DND-41 (cell line): Measurements from ENCODE around the gene MMP25.

Experiments
- EZH2 ChIP-seq: IDR thresholded peaks from 3 replicates; pipeline ENCODE4 v1.6.1; 2012; ENCODE audit warnings: borderline replicate concordance, low read depth, mild to moderate bottlenecking, moderate library complexity, low read length, inconsistent platforms; ENCODE audit not compliant: severe bottlenecking
- TF ChIP-seq, protein P1 (sequence below): IDR thresholded peaks from 2 replicates; pipeline ENCODE4 v1.5.1; 2012; ENCODE audit warnings: borderline replicate concordance, low read length, moderate library complexity, mild to moderate bottlenecking; ENCODE audit not compliant: poor library complexity, severe bottlenecking; ENCODE audit errors: extremely low read depth

DNA sequence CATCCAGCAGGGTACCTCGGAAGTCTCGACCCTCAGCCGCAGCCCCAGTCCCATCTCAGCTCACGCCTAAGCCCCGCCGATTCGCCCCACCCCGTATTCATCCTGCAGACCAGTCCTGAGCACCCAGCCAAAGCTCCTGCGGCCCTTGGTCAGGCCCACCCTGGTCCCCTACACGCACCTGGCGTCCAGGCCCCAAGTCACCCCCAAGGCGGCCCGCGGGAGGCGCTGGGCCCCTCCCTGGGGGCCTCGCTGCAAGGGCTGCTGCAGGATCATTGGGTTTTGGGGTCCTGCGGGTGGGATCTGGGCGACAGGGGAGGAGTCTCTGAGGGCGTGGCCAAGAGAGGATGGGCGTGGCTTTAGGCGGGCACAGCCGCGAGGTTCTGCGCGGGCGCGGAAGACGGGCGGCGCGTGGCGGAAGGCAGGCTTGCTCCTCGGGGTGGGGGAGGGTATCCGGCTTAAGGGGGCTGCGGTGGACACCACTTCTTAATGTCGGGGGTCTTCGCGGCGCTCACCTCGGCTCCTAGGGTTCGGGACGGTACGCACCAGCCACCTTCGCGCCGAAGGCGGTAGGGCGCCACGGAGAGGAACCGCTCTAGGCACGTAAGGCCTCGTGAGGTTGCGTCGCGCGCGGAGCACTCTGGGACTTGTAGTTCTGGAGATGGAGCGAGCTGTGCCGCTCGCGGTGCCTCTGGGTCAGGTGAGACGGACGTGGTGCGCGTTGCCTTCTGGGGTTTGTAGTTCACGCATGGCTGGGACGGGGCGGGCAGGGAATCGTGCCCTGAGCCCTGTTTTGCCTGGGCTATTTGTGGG lies 22.5 kb upstream of the MMP25 start, which contains the start of the genes HCFC1R1 and THOC6:
- TF ChIP-seq EZH2, result no peak
- TF ChIP-seq, protein P1, sequence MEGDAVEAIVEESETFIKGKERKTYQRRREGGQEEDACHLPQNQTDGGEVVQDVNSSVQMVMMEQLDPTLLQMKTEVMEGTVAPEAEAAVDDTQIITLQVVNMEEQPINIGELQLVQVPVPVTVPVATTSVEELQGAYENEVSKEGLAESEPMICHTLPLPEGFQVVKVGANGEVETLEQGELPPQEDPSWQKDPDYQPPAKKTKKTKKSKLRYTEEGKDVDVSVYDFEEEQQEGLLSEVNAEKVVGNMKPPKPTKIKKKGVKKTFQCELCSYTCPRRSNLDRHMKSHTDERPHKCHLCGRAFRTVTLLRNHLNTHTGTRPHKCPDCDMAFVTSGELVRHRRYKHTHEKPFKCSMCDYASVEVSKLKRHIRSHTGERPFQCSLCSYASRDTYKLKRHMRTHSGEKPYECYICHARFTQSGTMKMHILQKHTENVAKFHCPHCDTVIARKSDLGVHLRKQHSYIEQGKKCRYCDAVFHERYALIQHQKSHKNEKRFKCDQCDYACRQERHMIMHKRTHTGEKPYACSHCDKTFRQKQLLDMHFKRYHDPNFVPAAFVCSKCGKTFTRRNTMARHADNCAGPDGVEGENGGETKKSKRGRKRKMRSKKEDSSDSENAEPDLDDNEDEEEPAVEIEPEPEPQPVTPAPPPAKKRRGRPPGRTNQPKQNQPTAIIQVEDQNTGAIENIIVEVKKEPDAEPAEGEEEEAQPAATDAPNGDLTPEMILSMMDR, result peak; percentile 2
